Midbrain (tissue), 1 donor: ENCODE data around the gene DNAJC1.
"Not testable (repeated sequence)": the region's sequence is repeated elsewhere in the genome, so short reads cannot be mapped to it uniquely, and the experiment has no call there.

Experiments
- DNase-seq: peaks from one replicate; lab custom pipeline; 2025; lab: John Stamatoyannopoulos, UW

The DNAJC1 gene, protein sequence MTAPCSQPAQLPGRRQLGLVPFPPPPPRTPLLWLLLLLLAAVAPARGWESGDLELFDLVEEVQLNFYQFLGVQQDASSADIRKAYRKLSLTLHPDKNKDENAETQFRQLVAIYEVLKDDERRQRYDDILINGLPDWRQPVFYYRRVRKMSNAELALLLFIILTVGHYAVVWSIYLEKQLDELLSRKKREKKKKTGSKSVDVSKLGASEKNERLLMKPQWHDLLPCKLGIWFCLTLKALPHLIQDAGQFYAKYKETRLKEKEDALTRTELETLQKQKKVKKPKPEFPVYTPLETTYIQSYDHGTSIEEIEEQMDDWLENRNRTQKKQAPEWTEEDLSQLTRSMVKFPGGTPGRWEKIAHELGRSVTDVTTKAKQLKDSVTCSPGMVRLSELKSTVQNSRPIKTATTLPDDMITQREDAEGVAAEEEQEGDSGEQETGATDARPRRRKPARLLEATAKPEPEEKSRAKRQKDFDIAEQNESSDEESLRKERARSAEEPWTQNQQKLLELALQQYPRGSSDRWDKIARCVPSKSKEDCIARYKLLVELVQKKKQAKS

DNA sequence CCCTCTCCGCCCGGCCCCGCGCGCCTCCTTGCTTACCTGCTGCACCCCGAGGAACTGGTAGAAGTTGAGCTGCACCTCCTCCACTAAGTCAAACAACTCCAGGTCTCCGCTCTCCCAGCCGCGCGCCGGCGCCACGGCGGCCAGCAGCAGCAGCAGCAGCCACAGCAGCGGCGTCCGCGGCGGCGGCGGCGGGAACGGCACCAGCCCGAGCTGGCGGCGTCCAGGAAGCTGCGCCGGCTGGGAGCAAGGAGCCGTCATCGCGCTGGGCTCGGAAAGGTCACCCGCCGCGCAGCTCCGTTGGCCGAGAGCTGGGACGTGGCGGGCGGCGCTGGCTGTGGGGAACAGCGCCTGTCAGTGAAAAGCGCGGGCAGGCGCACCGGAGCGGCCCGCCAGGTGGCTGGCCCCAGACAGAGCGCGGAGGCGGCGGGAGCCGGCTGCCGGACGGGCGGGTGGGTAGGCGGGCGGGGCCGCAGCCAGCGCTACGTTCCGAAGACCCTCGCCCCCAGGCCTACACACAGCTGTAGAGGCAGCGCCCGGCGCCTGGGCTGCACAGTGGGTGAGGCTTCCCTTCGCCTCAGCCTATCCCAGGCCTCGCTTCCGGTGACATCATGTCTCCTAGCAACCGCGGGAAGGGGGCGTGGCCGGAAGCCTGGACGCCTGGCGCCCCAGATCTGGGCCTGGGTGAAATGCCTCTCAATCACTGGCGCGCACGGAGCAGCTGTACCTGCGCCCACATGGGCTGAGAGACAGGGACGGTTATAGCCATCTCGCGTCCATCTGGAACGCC, at the start of gene DNAJC1:
Gene DNAJC1 (minus strand): TSS at position 554 of the 787 bp plus-strand sequence. CDS start 296 bp downstream, at position 258.
- peak; percentile 97 for DNase-seq

DNA sequence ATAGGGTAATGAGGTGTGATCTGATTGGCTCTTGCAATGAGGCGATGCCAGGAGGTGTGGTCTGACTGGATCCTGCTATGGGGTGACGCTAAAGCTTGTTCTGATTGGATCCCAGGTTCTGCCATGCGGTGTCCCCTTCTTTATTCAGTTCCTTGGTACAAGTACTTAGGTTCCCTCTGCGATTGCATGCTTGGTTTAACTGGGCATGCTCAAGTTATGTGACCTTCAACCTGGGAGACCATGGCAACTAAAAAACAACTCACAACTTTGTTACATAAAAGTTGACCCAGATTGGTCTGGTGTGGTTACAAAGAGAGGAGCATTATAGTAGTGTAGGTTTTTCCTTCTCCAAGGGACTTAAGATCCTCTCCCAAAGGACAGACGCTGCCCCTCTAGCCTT, 49.5 kb upstream of the DNAJC1 start:
- DNase-seq, result no peak

DNA sequence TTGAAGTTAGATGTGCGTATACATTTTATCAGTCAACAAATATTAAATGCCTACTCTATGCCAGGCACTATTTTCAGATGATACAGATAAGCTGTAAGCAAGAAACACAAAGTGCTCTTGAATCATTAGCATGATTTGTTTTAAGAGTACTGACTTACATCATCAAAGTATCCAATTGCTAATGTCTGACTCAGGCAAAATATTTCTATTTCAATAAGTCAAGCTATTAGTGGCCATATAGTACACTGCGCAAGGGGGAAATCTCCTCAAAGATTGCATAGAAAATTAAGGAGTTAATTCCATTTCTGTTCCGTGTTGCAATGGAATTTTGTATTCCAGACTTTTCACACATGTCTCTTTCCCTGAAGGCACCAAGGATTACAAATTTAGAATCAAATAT, 46.1 kb upstream of the DNAJC1 start:
- DNase-seq, result no peak

DNA sequence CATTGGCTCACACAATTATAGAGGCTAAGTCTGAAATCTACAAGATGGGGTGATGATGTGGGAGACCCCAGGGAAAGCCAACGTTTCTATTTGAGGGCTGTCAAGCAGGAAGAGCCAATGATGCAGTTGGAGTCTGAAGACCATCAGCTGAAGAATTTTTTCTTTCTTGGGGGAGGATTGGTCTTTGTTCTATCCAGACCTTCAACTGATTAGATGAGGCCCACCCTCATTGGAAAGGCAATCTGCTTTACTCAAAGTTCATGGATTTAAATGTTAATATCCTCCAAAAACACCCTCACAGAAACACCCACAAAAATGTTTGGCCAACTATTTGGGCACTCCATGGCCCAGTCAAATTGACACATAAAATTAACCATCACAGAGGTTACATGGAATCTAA, 44.3 kb upstream of the DNAJC1 start:
- no peak for DNase-seq

DNA sequence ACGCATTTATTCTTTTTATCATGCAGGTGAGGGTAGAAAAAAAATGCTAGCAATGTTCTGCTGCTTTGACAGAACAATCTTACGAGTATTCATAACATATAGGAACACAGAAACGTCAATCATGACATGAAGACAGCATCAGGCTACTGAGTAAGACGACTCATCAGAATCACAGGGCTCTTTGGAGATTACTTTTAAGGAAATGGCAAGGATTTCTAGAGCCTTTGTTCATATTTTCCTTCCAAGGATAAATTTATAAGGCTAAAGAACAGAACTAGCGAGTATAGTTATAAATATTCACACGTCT, 39.8 kb upstream of the DNAJC1 start:
- DNase-seq, result no peak

DNA sequence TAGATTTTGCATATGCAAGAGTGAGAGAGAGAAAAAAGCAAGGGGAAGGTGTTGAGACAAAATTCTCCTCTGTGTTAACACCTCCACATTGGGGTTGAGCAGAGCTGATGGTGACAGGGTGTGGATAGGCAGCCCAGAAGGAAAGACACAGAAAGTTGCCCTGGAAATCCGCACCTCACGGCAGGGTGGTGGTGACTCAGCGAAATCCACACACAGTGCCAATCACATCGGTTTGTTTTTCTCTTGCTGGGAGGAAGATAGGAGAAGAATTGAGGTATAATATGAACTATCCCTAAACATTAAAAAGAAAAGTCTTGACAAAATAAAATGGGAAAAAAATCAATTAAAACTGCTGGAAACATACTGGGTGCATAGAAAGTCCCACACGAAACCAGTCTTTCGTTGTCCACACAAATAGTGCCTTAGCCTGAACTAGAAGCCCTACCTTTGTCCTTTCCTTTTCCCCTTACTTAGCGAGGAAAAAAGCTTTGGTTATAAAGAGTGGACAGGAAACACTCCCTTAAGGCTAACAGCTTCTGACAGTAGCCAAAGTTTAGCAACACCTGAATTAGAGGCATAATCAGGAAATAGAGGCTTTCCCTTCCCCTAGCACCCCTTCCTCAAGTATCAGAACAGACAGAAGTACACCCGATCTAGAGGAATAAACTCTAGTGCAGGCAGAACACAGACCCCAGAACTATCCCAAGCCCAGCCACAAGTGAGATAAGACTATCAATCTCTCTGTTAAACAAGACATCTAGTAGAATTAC, 39.2 kb upstream of the DNAJC1 start:
- DNase-seq, result no peak

DNA sequence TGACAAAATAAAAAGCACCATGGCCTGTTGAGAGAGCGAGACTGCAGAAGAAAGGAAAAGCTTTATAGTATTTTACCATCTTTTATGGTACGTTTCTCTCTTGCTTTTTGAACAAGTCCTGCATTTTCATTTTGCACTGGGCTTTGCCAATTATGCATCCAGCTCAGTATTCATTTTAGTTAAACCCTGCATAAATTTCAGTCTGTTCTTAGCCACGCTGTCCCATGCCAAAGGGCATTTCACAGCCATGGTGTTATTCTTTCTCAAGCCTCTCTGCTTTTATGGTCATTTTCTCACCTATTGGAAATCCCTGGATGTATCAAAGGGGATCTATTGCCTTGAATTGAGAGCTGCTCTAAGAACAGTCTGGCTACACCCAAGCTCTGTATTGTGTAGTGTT, 30.8 kb upstream of the DNAJC1 start:
- no peak for DNase-seq

DNA sequence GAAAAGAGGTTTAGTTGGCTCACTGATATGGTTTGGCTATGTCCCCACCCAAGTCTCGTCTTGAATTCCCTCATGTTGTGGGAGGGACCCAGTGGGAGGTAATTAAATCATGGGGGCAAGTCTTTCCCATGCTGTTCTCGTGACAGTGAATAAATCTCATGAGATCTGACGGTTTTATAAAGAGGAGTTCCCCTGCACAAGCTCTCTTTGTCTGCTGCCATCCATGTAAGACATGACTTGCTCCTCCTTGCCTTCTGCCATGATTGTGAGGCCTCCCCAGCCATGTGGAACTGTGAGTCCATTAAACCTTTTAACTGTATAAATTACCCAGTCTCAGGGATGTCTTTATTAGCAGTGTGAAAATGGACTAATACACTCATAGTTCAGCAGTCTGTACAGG, 28.7 kb upstream of the DNAJC1 start:
- not testable (repeated sequence) for DNase-seq

DNA sequence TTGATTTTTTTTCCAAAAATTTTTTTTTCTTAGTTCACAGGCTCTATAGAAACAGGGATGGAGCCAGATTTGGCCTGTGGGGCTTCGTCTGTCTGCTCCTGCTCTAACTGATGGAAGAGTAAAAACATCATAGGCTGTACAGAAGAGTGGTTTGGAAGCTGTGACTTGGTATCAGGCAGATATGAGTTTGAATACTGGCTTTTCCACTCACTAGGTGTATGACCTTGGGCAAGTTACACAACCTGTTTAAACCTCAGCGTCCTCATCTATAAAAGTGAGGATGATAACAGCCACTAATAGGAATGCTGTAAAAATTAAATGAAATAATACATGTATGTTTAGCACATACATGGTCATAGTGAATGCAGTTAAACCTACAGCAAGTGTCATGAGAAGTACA, 26.9 kb upstream of the DNAJC1 start:
- no peak for DNase-seq

DNA sequence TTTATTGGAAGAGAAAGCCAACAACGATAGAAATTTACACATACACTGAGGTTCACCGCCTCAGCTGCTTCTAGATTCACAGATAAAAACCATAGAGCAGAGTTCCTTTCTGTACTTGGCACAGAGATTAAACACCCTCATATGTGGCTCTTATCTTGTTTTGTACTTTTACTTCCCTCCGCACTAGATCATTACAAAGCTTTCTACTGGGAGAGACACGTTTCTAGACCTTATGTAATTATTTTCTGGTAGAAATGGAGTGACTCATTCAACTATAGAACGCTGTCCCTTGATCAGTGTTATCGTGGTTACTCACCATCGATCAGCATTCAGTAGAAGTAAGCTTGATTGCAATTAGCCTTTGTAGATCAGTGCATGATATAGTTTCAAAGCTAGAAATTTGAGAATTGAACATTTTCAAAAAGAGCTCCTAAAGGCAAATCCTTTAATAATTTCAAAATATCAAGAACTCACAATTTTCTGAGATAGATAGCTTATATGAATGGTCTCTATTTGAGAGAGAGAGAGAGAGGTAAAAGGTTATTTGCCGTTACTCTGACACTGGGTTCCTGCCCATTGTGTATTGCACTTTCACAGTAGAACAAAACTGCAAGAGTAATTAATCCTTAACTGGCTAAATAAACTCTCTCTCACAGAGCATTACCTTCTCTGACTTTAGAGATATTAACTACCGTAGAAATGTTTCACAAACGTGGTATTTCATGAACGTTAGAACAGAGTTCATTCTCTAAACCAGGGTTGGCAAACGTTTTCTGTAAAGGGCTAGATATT, 26.1 kb upstream of the DNAJC1 start:
- DNase-seq, result no peak

DNA sequence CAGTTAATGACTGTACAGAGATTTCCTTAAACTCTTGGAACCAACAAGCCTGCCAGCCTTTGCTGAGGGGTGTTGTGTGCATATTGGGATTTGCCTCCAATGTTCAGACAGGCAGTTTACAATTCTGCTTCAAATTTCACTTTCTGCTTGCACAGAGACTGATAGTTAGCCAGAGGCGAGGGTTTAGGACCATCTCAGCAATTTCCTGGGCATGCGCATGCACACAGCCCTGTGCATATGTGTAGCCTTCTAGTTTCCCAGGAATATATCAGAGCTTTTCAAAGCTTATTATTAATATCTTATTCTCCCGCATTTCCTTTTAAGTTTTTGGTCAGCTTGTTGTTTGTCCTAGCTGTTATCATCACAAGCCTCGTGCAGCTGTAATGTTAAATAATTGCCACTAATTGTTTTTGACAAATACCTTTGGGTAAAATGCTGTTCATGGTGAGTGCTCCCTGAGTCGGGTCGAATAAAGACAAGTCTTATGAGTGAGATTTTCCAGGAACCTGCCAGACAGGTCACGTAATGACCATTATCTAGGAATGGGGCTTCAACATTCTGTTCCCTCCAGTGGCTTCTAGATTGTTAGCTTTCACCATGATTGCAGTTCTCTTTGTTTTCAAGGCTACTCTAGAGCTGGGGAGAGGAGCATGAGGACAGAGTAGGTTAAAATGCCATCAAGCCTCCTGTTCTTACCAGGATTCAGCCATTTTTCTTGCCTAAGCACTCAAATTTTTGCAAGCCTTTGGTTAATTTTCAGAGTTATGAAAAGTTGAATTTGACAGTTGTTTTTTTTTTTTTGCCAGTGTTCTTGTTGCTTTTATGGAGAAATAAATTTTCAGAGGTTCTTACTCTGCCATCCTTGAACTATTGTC, 24.1 kb upstream of the DNAJC1 start:
- no peak for DNase-seq

DNA sequence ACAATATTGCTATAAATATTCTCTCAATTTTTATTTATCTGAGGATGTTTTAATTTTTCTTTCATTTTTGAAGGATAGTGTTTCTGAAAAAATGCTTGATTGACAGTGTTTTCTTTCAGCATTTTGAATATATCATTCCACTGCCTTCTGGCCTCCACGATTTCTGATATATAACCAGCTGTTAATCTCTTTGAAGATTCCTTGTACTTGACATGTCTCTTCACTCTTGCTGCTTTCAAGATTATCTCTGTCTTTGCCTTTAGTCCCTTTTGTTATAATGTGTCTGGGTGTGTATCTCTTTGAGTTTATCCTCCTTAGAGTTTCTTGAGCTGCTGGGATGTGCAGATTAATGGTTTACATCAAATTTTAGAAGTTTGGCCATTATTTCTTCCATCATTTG, 22.8 kb upstream of the DNAJC1 start:
- DNase-seq, result no peak

DNA sequence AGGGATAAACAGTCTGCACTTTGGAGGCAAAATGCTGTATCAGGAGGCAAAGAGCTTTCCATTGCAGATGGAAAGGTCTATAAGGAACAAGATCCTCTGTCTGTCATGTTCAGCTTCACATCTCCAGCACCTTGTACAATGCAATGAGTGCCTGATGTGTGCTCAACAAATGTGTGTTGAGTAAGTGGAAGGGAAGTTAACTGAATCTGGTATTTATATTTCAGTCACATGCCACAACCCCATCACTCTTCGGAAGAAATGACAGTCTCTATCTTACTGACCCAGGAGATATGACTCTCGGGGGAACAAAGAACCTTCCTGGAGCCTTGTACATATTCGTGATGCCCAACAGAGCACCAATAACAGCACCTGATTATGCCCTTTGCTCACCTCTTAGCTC, 20.0 kb upstream of the DNAJC1 start:
- no peak for DNase-seq

DNA sequence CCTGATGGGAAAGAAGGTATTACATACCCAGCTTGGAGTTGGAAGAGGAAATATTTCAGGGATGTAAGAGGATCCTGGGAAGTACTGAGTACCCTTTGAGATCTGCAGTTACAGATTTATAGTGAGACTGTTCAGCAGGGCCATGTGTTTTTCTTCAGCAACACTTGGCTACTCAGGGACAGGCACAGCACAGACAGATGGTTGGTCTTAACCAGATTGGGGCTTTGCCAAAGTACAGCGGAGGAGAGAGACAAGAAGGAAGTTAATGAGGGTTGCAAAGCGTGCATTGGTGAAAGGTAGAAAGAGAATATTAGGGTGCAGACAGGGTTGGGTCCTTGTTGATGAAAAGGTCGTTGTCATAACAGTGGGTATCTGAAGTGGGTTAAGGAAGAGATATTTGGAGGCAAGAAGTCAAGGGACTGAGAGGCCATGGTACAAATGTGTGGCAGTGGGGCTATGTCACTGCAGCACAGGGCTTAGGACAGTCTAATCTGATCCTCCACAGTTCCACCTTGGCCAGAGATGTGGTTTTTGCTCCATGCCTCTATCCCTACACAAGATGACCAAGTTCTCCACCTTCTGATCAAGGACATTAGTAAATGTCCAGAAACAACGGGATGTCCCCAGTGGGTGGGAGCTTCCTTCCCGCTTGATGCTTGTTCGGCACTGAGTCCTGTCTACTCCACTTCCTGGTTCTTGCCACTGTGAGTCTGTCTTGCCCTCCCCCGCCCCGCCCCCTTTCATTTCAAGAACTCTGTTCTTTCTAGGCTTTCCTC, 18.9 kb upstream of the DNAJC1 start:
- no peak for DNase-seq

DNA sequence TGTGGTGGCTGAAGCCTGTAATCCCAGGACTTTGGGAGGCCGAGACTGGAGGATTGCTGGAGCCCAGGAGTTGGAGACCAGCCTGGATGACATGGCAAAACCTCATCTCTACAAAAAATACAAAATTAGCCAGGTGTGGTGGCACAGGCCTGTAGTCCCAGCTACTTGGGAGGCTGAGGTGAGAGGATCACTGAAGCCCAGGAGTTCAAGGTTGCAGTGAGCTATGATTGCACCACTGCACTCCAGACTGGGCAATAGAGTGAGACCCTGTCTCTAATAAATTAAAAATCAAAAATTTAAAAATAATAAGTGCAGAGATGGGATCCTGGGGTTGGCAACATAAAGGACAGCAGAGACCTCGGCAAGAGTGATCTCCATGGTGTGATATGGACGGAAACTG, 17.6 kb upstream of the DNAJC1 start:
- not testable (repeated sequence) for DNase-seq

DNA sequence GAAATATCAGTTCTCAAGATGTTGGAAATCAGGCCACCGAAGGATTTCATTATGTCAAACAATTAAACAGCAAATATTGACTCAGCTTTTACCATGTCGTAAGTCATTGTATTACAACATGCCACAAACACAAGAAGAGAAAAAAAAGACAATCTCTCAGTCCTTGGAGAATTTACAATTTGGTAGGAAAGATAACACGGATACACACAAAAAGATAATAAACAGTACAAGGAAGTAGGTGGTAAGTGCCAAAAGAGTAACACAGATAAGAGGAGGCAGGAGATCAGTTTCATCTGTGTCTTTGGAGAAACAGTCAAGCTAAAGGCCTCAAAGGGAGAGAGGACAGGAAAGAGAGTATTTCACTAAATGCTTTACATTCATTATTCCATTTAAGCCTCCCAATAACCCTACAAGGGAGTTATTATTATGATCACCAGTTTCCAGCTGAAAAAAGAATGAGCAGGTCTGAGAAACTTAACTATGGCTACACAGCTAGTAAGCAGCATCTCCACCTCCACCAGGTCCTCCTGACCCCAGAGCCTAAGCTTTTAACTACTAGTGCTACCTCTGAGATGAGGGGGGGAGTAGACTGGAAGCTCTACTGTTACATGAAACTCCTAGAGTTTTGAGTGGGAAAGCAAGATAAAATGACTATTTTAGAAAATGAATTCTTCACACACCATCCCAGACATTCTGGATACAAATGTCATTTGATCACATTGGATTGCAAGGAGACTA, 13.9 kb upstream of the DNAJC1 start:
- DNase-seq, result no peak

DNA sequence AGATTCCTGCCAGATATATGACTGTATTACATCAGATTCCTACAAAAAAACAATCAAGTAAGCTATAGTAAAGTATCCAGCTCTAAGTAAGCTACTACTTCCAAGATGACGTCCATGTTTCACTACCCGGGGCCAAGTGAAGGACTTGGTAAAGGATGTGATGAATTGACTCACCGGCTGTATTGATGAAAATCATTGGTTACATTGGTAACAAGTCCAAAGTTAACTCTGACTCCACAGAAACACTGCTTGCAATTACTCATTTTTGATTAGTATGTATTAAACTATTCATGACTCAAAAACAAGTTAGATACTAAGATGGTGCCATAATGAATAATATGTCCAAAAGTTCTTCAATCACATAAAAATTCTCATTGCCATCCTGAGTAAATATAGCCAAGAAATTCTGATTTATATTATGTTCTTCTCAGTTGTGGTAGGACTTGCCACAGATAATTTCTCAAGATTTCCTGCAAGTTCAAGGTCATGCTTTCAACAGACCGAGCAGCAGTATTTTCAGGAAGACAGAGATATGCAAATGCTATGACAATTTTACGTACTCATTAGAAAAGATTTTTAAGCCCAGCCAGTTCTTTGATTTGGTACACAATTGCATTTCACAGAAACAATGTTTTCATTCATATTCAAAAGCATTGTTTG, 12.6 kb upstream of the DNAJC1 start:
- DNase-seq, result no peak

DNA sequence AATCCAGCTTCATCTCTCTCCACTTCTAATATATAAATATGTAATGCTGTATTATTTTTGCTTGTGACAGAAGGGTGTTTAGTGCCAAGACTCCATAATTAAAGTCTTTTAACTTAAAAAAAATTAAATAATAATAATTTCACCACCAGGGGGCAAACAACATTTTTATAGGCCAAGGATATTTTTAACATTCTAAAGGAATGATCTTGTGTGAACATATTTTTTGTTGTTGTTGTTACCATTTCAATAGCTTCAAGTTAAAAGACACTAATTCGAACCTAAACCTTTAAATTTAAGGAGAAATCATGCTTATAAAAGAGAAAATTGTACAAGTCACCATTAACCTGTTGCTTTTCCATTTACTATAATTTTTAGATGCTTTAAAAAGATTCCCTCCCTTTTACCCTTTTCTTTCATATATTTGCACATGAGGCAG, 7.5 kb upstream of the DNAJC1 start:
- no peak for DNase-seq

DNA sequence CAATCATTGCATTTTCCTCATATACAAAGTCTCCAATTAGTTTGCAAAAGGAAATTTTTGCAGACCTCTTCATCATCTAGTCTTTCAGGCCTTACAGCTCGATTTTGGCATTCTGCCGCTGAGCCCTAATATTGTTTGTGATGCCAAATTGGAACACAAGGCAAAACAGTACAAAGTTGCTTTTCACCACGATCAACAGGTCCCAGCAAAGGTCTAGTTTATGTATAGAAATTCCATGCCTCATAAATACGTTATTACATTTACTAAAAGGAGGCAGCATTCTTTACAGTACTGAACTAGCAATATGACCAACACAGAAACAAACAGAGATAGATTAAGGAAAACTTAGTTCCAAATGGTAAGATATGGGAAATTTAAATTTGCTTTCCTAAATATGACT, 7.0 kb upstream of the DNAJC1 start:
- DNase-seq, result no peak
